WTC11 (cell line): ENCODE data around the gene FNIP2. TPM values are rescaled to one million over a fixed set of nuclear protein-coding genes. Genes with fewer than 3 reads are reported as not detected.
A peak's percentile ranks its signal among the peaks of the same experiment; 100 is the strongest.

Source experiments
- ATAC-seq: fragments of 200-7000 bp; cut with Tn5 transposase; 2 replicates; pipeline ENCODE4 v1.10.0; 2021; ENCODE audit warnings: mild to moderate bottlenecking, moderate library complexity
- CTCF ChIA-PET: fragments of 300-600 bp; sonication (Branson Sonifier 250); formaldehyde crosslinking; loops from one replicate; lab custom pipeline; 2021; ENCODE audit warnings: antibody characterized with exemption; lab: Charles Lee
- POLR2A ChIA-PET: fragments of 350-600 bp; sonication (Branson Sonifier 250); formaldehyde crosslinking; loops from one replicate; lab custom pipeline; 2021; ENCODE audit warnings: antibody characterized with exemption; lab: Charles Lee
- DNase-seq: peaks from one replicate; pipeline ENCODE4 v3.0.0; 2021; ENCODE audit warnings: low spot score
- H3K27ac Mint-ChIP-seq: 2 replicates; pipeline ENCODE4 v1.8.0; 2021; ENCODE audit warnings: mixed read lengths
- H3K27me3 Mint-ChIP-seq: 2 replicates; pipeline ENCODE4 v1.8.0; 2021; ENCODE audit warnings: low read depth, mild to moderate bottlenecking, moderate library complexity, mixed read lengths
- H3K36me3 Mint-ChIP-seq: 2 replicates; pipeline ENCODE4 v1.8.0; 2021; ENCODE audit warnings: mixed read lengths
- H3K4me1 Mint-ChIP-seq: 2 replicates; pipeline ENCODE4 v1.8.0; 2022; ENCODE audit warnings: mixed read lengths
- H3K4me3 Mint-ChIP-seq: 2 replicates; pipeline ENCODE4 v1.8.0; 2021; ENCODE audit warnings: mild to moderate bottlenecking, moderate library complexity, mixed read lengths
- H3K9me3 Mint-ChIP-seq: 2 replicates; pipeline ENCODE4 v1.8.0; 2021; ENCODE audit warnings: mixed read lengths
- GTF2I ChIP-seq: fragments of 250-450 bp; sonication (Bioruptor Pico); conservative IDR thresholded peaks from 2 replicates; pipeline ENCODE4 v1.4.0; 2021; ENCODE audit warnings: mild to moderate bottlenecking
- JAZF1 ChIP-seq: fragments of 250-450 bp; sonication (Bioruptor Pico); IDR thresholded peaks from 2 replicates; pipeline ENCODE4 v1.9.0; 2021; ENCODE audit warnings: moderate library complexity, mild to moderate bottlenecking, inconsistent platforms
- JUN ChIP-seq: sonication (generic); formaldehyde crosslinking; IDR thresholded peaks from 2 replicates; pipeline ENCODE4 v1.8.0; 2023; ENCODE audit warnings: mild to moderate bottlenecking, missing genetic modification reagents
- MXD4 ChIP-seq: fragments of 250-450 bp; sonication (Bioruptor Pico); IDR thresholded peaks from 2 replicates; pipeline ENCODE4 v1.8.0; 2021; ENCODE audit warnings: mild to moderate bottlenecking, moderate library complexity, borderline replicate concordance
- MYBL2 ChIP-seq: sonication (generic); formaldehyde crosslinking; IDR thresholded peaks from 2 replicates; pipeline ENCODE4 v1.8.1; 2023; ENCODE audit warnings: mild to moderate bottlenecking, moderate library complexity, missing genetic modification reagents
- NFATC4 ChIP-seq: fragments of 250-450 bp; sonication (Bioruptor Pico); IDR thresholded peaks from 2 replicates; pipeline ENCODE4 v1.9.0; 2021; ENCODE audit warnings: mild to moderate bottlenecking
- NFE2L1 ChIP-seq: sonication (generic); formaldehyde crosslinking; IDR thresholded peaks from 2 replicates; pipeline ENCODE4 v1.8.1; 2023; ENCODE audit warnings: missing genetic modification reagents
- NR2C2 ChIP-seq: sonication (generic); formaldehyde crosslinking; IDR thresholded peaks from 2 replicates; pipeline ENCODE4 v1.8.0; 2022; ENCODE audit warnings: mild to moderate bottlenecking, missing genetic modification reagents
- PRRX2 ChIP-seq: fragments of 250-450 bp; sonication (Bioruptor Pico); IDR thresholded peaks from 2 replicates; pipeline ENCODE4 v1.8.0; 2021; ENCODE audit warnings: mild to moderate bottlenecking
- ZNF121 ChIP-seq: sonication (generic); formaldehyde crosslinking; IDR thresholded peaks from 2 replicates; pipeline ENCODE4 v1.8.0; 2023; ENCODE audit warnings: missing genetic modification reagents
- ZNF219 ChIP-seq: sonication (generic); formaldehyde crosslinking; IDR thresholded peaks from 2 replicates; pipeline ENCODE4 v1.8.0; 2023; ENCODE audit warnings: missing genetic modification reagents, mild to moderate bottlenecking, borderline replicate concordance
- ZNF671 ChIP-seq: fragments of 250-450 bp; sonication (Bioruptor Pico); IDR thresholded peaks from 2 replicates; pipeline ENCODE4 v1.8.0; 2021; ENCODE audit warnings: mild to moderate bottlenecking
- total RNA-seq: library from RNA; stranded (reverse); gene quantifications from 3 replicates; pipeline ENCODE4 v1.2.3, GENCODE V29; 2021
- TF ChIP-seq, protein P1 (sequence below): fragments of 250-450 bp; sonication (Bioruptor Pico); IDR thresholded peaks from 2 replicates; pipeline ENCODE4 v1.8.0; 2021; ENCODE audit warnings: mild to moderate bottlenecking
- TF ChIP-seq, protein P2 (sequence below): sonication (generic); formaldehyde crosslinking; IDR thresholded peaks from 2 replicates; pipeline ENCODE4 v1.8.0; 2022; ENCODE audit warnings: mild to moderate bottlenecking, missing genetic modification reagents
- TF ChIP-seq, protein P3 (sequence below): sonication (generic); formaldehyde crosslinking; IDR thresholded peaks from 2 replicates; pipeline ENCODE4 v1.8.1; 2022; ENCODE audit warnings: mild to moderate bottlenecking, missing genetic modification reagents, moderate library complexity, borderline replicate concordance
- TF ChIP-seq, protein P4 (sequence below): fragments of 250-450 bp; sonication (Bioruptor Pico); IDR thresholded peaks from 2 replicates; pipeline ENCODE4 v1.9.0; 2021; ENCODE audit warnings: mild to moderate bottlenecking
- TF ChIP-seq, protein P5 (sequence below): sonication (generic); formaldehyde crosslinking; IDR thresholded peaks from 2 replicates; pipeline ENCODE4 v1.8.1; 2023; ENCODE audit warnings: mild to moderate bottlenecking, moderate library complexity, missing genetic modification reagents
- TF ChIP-seq, protein P6 (sequence below): sonication (generic); formaldehyde crosslinking; conservative IDR thresholded peaks from 2 replicates; pipeline ENCODE4 v1.8.1; 2022; ENCODE audit warnings: mild to moderate bottlenecking, missing genetic modification reagents
- TF ChIP-seq, protein P7 (sequence below): sonication (generic); formaldehyde crosslinking; IDR thresholded peaks from 2 replicates; pipeline ENCODE4 v1.8.0; 2022; ENCODE audit warnings: mild to moderate bottlenecking, missing genetic modification reagents
- TF ChIP-seq, protein P8 (sequence below): fragments of 200-600 bp; IDR thresholded peaks from 2 replicates; pipeline ENCODE4 v1.8.0; 2022; ENCODE audit warnings: antibody characterized with exemption
- TF ChIP-seq, protein P9 (sequence below): sonication (generic); formaldehyde crosslinking; IDR thresholded peaks from 2 replicates; pipeline ENCODE4 v1.8.1; 2023; ENCODE audit warnings: mild to moderate bottlenecking, missing genetic modification reagents
- TF ChIP-seq, protein P10 (sequence below): sonication (generic); formaldehyde crosslinking; IDR thresholded peaks from 2 replicates; pipeline ENCODE4 v1.8.0; 2023; ENCODE audit warnings: mild to moderate bottlenecking, missing genetic modification reagents

FNIP2 gene
- total RNA-seq, 1 experiment from 2014 or later: 8.6 TPM

DNA sequence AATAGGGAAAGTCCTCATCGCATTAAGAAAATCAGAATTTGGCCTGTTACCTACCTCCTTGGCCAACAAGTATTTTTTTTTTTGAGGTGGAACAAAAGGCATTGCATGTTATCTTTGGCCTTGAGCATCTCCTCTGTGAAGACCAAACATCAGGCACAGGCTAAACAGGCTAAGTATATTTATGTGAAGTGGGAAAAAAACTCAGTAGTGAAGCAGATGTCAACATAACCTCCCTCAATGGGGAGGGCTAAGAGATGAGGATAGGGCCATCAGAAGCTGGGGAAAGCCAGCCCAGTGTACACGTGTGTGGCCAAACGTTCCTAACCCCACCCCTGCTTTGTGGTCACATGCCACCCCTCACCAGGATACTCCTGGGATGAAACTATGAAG lies 102.5 kb downstream of the FNIP2 start (continued):
- TF ChIP-seq, protein P1, sequence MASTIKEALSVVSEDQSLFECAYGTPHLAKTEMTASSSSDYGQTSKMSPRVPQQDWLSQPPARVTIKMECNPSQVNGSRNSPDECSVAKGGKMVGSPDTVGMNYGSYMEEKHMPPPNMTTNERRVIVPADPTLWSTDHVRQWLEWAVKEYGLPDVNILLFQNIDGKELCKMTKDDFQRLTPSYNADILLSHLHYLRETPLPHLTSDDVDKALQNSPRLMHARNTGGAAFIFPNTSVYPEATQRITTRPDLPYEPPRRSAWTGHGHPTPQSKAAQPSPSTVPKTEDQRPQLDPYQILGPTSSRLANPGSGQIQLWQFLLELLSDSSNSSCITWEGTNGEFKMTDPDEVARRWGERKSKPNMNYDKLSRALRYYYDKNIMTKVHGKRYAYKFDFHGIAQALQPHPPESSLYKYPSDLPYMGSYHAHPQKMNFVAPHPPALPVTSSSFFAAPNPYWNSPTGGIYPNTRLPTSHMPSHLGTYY: no peak
- TF ChIP-seq, protein P2, sequence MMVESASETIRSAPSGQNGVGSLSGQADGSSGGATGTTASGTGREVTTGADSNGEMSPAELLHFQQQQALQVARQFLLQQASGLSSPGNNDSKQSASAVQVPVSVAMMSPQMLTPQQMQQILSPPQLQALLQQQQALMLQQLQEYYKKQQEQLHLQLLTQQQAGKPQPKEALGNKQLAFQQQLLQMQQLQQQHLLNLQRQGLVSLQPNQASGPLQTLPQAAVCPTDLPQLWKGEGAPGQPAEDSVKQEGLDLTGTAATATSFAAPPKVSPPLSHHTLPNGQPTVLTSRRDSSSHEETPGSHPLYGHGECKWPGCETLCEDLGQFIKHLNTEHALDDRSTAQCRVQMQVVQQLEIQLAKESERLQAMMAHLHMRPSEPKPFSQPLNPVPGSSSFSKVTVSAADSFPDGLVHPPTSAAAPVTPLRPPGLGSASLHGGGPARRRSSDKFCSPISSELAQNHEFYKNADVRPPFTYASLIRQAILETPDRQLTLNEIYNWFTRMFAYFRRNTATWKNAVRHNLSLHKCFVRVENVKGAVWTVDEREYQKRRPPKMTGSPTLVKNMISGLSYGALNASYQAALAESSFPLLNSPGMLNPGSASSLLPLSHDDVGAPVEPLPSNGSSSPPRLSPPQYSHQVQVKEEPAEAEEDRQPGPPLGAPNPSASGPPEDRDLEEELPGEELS (CRISPR knock-in tag): no peak
- TF ChIP-seq, protein P3, sequence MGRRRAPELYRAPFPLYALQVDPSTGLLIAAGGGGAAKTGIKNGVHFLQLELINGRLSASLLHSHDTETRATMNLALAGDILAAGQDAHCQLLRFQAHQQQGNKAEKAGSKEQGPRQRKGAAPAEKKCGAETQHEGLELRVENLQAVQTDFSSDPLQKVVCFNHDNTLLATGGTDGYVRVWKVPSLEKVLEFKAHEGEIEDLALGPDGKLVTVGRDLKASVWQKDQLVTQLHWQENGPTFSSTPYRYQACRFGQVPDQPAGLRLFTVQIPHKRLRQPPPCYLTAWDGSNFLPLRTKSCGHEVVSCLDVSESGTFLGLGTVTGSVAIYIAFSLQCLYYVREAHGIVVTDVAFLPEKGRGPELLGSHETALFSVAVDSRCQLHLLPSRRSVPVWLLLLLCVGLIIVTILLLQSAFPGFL: no peak
- no peak for TF ChIP-seq MXD4

DNA sequence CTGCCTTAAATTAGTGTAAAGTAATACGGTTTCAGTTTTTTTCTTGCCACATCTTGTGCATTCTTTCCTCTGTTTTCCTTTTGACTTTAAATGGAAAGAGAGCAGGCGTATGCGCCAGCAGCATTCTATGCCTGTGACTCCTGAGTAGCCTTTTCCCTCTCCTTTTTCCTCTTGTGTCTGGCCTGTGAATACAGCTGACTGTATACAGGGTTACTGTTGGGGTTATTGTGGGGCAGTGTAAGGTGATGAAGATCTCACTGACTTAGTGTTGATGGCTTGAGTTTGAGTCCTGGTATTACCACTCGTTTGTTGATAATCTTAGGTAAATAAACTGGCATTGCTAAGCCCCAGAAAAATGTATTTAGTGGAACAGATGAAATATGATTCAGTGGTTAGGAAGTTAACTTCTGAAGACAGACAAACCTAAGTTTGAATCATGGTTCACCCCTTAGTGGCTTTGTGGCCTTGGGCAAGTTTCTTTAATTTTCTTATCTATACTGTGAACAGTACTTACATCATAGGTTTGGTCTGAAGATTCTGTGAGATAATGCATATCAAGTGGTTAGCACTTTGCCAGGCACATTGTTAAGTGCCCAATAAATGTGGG lies 105.1 kb downstream of the FNIP2 start:
- ATAC-seq: no peak
- Mint-ChIP-seq H3K36me3 (peaks cover 2% of the 10 kb centered on the region), H3K4me1 (peaks cover 17% of the 10 kb centered on the region), H3K27ac (peak overlapping the region; percentile 5; the same call in 1 of the 2 replicates), H3K4me3 (no peak overlapping the region), H3K27me3 (no peaks in the 10 kb centered on the region), H3K9me3 (no peaks in the 10 kb centered on the region)
- ChIA-PET CTCF (no interaction called here), POLR2A (no interaction called here)
- DNase-seq: no peak
- TF ChIP-seq, protein P4, sequence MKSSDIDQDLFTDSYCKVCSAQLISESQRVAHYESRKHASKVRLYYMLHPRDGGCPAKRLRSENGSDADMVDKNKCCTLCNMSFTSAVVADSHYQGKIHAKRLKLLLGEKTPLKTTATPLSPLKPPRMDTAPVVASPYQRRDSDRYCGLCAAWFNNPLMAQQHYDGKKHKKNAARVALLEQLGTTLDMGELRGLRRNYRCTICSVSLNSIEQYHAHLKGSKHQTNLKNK: no peak
- TF ChIP-seq MXD4 (no peak), ZNF121 (no peak), JAZF1 (no peak), JUN (CRISPR knock-in tag) (no peak), GTF2I (CRISPR knock-in tag) (no peak), ZNF671 (CRISPR knock-in tag) (no peak), NFE2L1 (CRISPR knock-in tag) (no peak), ZNF219 (no peak), MYBL2 (CRISPR knock-in tag) (no peak), NR2C2 (CRISPR knock-in tag) (no peak), NFATC4 (no peak), PRRX2 (CRISPR knock-in tag) (no peak)
- TF ChIP-seq, protein P5, sequence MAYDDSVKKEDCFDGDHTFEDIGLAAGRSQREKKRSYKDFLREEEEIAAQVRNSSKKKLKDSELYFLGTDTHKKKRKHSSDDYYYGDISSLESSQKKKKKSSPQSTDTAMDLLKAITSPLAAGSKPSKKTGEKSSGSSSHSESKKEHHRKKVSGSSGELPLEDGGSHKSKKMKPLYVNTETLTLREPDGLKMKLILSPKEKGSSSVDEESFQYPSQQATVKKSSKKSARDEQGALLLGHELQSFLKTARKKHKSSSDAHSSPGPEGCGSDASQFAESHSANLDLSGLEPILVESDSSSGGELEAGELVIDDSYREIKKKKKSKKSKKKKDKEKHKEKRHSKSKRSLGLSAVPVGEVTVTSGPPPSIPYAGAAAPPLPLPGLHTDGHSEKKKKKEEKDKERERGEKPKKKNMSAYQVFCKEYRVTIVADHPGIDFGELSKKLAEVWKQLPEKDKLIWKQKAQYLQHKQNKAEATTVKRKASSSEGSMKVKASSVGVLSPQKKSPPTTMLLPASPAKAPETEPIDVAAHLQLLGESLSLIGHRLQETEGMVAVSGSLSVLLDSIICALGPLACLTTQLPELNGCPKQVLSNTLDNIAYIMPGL (CRISPR knock-in tag): no peak
- TF ChIP-seq, protein P6, sequence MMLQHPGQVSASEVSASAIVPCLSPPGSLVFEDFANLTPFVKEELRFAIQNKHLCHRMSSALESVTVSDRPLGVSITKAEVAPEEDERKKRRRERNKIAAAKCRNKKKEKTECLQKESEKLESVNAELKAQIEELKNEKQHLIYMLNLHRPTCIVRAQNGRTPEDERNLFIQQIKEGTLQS: no peak
- TF ChIP-seq, protein P7, sequence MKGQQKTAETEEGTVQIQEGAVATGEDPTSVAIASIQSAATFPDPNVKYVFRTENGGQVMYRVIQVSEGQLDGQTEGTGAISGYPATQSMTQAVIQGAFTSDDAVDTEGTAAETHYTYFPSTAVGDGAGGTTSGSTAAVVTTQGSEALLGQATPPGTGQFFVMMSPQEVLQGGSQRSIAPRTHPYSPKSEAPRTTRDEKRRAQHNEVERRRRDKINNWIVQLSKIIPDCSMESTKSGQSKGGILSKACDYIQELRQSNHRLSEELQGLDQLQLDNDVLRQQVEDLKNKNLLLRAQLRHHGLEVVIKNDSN (CRISPR knock-in tag): no peak
- TF ChIP-seq, protein P8, sequence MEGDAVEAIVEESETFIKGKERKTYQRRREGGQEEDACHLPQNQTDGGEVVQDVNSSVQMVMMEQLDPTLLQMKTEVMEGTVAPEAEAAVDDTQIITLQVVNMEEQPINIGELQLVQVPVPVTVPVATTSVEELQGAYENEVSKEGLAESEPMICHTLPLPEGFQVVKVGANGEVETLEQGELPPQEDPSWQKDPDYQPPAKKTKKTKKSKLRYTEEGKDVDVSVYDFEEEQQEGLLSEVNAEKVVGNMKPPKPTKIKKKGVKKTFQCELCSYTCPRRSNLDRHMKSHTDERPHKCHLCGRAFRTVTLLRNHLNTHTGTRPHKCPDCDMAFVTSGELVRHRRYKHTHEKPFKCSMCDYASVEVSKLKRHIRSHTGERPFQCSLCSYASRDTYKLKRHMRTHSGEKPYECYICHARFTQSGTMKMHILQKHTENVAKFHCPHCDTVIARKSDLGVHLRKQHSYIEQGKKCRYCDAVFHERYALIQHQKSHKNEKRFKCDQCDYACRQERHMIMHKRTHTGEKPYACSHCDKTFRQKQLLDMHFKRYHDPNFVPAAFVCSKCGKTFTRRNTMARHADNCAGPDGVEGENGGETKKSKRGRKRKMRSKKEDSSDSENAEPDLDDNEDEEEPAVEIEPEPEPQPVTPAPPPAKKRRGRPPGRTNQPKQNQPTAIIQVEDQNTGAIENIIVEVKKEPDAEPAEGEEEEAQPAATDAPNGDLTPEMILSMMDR: no peak
- TF ChIP-seq, protein P9, sequence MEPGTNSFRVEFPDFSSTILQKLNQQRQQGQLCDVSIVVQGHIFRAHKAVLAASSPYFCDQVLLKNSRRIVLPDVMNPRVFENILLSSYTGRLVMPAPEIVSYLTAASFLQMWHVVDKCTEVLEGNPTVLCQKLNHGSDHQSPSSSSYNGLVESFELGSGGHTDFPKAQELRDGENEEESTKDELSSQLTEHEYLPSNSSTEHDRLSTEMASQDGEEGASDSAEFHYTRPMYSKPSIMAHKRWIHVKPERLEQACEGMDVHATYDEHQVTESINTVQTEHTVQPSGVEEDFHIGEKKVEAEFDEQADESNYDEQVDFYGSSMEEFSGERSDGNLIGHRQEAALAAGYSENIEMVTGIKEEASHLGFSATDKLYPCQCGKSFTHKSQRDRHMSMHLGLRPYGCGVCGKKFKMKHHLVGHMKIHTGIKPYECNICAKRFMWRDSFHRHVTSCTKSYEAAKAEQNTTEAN (CRISPR knock-in tag): no peak
- TF ChIP-seq, protein P10, sequence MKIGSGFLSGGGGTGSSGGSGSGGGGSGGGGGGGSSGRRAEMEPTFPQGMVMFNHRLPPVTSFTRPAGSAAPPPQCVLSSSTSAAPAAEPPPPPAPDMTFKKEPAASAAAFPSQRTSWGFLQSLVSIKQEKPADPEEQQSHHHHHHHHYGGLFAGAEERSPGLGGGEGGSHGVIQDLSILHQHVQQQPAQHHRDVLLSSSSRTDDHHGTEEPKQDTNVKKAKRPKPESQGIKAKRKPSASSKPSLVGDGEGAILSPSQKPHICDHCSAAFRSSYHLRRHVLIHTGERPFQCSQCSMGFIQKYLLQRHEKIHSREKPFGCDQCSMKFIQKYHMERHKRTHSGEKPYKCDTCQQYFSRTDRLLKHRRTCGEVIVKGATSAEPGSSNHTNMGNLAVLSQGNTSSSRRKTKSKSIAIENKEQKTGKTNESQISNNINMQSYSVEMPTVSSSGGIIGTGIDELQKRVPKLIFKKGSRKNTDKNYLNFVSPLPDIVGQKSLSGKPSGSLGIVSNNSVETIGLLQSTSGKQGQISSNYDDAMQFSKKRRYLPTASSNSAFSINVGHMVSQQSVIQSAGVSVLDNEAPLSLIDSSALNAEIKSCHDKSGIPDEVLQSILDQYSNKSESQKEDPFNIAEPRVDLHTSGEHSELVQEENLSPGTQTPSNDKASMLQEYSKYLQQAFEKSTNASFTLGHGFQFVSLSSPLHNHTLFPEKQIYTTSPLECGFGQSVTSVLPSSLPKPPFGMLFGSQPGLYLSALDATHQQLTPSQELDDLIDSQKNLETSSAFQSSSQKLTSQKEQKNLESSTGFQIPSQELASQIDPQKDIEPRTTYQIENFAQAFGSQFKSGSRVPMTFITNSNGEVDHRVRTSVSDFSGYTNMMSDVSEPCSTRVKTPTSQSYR (CRISPR knock-in tag): no peak
